CD4-positive, alpha-beta T cell treated with Interleukin-15 for 4 hours (primary cell): ENCODE results near the gene ST6GALNAC2.
"Not testable (repeated sequence)": the region's sequence is repeated elsewhere in the genome, so short reads cannot be mapped to it uniquely, and the experiment has no call there.

Experiments
- DNase-seq: peaks from one replicate; pipeline ENCODE4 v3.0.0-alpha.2; 2020; ENCODE audit warnings: low spot score

The ST6GALNAC2 gene

DNA sequence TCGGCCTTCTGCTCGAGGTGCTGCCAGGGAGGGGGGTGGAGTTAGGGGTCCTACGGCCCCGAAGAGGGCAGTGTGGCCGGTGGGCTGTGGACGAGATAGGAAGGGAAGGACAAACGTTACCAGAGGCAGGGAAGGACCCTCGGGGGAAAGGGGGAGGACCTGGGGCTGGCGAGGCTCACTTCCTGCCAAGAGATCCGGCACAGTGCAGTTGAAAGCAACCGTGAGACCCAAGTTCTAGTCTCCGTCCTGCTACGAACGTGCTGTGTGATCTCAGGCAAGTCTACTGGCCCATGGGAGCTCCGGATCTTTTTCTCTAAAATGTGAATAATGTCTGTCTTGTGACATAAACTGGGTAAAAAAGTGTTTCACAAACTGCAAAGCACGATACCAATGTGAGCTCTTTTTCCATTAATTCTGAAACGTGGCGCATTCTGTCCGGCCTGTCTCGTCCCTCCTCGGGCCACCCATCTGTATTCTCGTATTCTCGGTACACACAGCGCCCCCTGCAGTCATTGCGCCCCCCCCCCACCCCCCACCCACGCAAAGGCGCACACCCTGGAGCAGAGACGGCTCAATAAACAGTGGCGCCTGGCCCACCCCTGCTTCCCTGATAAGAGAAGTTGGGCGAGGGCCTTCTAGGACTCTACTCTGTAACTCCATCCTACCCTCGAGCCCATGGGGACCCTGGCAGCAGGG is 57.0 kb downstream of the ST6GALNAC2 start:
- DNase-seq, result no peak

DNA sequence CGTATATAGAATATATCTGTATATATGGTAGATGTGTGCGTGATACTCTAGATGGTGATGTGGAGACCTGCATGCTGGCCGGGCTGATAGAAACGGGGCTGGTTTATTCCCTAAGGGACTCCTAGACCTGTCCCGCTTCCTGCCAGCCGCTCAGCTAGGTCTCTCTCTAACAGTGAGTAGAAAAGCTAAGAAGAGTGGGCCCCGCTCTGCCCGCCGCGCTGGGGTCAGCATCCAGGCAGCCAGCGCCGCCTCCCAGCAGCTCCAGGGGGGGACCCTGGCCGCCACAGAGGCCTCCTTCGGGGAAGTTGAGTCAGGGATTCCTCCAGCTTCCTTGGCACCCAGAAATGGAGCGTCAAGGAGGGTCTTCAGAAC is 57.5 kb downstream of the ST6GALNAC2 start:
- DNase-seq, result no peak

DNA sequence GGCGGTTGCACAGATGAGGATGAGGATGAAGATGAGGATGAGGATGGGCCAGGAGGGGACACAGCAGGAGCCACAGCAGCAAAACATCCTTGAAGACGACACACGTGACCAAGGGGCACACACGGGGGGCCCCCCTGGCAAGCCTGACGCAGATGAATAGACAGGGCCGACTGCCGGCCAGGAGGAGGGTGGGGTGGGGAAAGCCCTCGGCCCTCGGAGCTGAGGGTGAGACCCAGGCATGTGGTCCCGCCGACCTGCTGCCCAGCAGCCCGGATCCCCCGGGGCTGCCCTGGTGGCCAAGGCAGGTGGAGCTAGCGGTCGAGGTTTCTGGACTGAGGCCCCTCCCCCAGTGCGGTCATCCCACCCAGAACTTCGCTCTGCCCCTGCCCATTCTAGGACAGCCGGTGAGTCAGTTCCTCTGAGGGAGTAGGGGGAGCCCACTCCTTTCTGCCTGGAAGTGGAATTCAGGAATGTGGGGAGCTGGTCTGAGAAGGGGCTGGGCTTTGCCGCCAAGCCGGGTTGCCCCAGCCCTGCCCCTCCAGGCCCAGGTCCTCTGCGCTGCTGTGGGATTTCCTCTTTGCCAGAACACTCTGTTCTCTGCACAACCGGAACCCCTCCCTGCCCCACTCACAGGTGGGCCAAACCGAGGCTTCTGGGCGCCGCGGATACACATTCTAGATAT is 58.1 kb downstream of the ST6GALNAC2 start:
- DNase-seq, result peak; percentile 39

DNA sequence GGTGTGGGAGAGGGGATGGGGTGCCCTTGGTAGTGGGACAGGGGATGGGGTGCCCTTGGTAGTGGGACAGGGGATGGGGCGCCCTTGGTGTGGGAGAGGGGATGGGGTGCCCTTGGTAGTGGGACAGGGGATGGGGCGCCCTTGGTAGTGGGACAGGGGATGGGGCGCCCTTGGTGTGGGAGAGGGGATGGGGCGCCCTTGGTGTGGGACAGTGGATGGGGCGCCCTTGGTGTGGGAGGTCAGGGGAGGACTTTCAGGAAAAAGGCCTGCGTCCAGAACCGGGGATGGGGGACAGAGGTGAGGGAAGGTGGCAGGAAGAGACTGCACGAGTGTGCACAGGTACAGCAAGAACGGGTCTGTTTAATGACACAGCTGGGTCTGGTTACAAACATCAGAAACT is 58.6 kb downstream of the ST6GALNAC2 start:
- not testable (repeated sequence) for DNase-seq

DNA sequence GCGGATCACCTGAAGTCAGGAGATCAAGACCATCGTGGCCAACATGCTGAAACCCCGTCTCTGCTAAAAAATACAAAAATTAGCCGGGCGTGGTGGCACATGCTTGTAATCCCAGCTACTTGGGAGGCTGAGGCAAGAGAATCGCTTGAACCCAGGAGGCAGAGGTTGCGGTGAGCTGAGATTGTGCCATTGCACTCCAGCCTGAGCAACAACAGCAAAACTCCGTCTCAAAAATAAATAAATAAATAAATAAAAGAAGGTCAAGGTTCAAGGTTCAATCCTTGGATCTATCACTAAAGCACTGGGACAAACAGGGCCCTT is 60.2 kb downstream of the ST6GALNAC2 start:
- not testable (repeated sequence) for DNase-seq

DNA sequence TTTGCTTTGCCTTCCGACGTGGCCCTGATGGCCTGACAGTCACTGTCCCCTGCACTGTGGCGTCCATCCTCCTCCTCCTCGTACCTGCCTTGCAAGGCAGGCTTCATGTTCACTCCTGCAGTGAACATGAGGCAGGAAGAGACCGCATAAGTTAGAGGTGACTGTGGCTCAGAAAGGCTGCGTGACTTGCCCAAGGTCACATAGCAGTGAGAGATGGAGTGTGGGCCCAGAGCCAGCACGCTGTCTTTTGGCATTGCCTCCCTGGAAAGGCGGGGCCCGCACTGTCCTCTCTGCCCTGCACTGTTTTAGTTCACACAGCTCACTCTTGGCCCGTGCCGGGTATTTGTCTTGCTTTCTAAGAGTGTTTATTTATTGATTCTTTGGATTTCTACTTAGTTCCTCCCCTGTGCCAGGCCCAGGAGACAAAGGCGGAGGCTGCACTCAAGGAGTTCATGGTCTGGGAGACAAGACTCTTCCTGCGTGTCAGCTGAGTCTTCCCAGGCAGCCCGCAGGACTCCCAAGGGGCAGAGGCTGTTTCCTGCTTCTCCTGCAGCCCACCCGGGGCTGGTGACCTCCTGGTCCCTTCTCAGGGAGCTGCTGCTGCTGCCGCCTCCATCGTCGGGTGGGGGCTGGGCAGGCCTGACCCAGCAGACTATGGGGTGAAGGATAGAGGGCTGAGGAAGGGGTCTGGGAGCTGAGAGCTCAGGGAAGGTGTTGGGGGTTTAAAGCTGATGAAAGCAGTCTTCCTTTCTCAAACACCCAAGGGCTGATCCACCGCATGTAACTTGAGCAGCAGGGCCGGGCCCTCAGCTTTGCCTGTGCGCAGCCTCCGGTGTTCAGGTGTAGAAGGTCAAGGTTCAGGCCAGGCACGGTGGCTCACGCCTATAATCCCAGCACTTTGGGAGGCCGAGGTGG is 60.8 kb downstream of the ST6GALNAC2 start:
- DNase-seq, result no peak

DNA sequence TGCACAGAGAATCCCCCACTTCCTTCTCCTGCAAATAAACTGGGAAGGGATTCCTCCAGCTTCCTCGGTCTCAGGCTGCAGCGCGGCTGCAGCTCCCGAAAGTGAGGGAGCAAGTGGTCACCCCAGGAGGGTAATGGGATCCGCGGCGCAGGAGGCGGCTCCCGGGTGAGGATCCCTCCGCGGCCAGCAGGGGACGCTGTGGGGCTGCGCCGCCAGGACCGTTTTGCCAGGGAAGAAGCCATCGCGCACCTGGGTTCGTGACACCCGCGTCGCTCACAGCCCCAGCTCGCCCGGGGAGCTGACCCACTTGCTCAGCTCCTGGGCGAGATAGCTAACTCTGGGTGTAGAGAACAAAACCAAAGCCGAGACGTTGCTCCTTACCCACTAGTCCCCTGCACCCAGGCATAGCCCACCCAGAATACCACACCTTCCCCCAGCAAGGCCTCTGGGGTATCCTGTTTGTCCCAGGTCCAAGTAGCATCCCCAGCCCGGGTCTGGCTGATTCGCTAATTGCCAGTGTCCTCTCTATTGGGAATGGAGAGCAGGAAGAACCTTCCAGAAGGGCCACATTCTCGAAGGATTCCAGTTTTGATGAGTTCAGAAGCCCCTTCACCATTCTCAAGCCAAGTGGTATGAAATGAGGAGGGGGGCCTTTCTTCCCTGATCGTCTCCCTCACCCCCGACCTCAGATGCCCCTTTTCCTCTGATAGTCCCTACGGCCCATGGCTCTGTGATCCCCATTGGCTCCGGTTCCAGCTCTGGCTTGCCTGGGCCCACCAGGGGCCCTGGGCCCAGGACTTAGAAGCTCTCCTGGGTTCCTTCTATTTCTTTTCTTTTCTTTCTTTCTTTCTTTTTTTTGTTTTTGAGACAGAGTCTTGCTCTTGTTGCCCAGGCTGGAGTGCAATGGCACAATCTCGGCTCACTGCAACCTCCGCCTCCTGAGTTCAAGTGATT is 62.3 kb downstream of the ST6GALNAC2 start:
- DNase-seq, result peak; percentile 82

DNA sequence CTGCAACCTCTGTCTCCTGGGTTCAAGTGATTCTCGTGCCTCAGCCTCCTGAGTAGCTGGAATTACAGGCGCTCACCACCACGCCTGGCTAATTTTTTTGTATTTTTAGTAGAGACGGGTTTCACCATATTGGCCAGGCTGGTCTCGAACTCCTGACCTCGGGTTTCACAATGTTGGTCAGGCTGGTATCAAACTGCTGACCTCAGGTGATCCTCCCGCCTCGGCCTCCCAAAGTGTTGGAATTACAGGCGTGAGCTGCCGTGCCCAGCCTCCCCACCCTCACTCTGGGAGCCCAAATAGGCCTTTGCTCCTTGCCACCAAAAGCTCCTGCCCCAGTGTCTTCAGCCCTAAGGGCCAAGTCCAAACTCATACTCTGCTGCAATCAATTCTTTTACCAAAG is 64.0 kb downstream of the ST6GALNAC2 start:
- not testable (repeated sequence) for DNase-seq

DNA sequence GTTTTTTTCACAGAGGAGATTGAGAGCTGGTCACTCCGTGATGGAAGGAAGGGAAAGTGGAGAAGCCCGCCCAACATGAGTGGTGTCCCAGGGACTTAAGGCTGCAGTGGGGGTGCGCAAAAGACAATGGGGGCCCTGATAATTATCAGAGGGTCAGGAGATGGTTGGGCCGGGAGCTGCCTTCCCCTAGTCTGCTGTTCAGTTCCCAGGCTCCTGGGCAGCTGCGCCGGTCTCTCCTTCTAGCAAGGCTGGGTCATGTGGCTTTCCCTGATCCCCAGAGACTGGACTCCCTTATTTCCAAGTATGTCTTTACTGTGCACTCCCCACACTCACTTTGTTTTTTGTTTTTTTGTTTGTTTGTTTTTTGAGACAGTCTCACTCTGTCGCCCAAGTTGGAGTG is 64.4 kb downstream of the ST6GALNAC2 start:
- DNase-seq, result no peak

DNA sequence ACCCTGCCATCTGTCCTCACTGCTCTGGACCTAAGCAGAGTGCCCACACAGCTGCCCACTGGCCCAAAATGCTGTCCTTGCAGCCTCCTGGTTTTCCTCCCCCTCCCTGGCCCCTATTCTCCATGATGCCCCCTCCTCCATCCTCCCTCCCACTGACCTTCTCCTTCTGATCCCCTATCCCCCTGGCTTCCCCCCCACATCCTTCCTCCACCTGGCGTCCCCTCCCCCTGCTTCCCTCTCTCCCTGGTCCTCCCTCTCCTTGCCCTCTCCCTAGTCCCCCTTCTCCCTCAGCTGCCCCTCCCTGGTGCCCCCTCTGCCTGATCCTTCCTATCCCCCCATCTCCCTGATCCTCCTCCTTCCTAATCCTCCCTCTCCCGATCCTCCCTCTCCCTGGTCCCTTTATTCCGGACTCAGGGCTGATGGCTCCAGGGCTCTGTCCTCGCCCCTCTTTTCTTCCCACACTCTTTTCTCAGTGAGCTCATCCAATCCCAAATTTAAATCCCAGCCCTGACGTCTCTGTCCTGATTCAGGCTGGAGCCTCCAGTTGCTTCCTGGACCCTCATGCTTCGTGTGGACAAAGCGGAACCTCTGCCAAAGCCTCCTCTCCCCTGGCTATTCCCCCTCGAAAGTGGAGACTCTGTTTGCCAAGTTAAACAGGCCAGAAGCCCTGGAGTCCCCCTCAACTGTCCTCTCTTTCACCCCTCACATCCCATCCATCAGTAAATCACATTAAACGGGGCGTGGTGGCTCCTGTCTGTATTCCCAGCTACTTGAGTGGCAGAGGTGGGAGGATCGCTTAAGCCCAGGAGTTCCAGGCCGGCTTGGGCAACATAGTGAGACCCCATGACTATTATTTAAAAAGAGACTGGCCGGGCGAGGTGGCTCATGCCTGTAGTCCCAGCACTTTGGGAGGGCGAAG is 66.4 kb downstream of the ST6GALNAC2 start:
- no peak for DNase-seq

DNA sequence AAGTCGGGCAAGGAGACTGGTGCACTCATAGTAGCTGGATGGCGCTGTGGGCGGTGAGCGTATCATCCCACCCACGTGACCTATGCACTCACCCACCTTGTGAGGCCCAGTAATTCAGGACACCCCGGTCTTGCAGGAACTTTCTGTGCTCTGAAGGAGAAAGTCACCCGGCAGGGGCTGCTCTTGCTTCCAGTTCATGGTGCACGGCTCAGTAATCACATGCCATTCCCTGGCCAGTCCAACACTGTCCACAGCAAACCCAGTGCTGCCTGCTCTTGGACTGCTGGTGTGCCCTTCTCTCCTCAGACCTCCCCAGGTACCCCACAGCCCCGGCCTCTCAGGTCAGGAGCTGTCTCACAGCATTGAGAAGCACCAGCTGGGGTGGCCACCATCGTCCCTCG is 68.0 kb downstream of the ST6GALNAC2 start:
- no peak for DNase-seq
